ENCODE data around the gene KRTAP2-1. TPM values are rescaled to one million over a fixed set of nuclear protein-coding genes. Genes with fewer than 3 reads are reported as not detected.

The KRTAP2-1 gene
- total and polyA plus RNA-seq, 2 experiments from 2014 or later = not detected

DNA sequence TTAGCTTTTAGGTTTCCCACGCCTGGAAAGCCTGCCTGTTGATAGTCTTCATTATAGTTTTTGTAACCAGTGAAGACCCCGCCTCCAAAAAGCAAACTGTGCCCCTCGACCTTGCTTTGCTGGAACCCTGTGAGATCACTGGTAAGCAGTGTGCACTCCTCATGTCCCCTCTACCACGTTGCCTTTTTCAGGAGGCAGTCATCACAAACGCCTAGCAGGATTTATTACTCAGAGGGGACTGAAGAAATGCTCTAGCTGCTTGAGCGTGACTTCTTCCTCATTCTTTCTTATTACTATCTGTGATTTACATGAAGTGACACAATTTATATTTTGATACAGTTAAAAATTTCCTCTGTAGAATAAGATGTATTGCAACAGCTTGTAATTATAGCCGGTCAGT lies 31.7 kb downstream of the KRTAP2-1 start:
- H3K9me3 Mint-ChIP-seq = no peaks in the 10 kb centered on the region
- no peaks in the 10 kb centered on the region for H3K36me3 Mint-ChIP-seq (ENCODE audit: low read depth)
- Histone ChIP-seq H3K4me2 (no peak overlapping the region), H3K36me3 (ENCODE audit: insufficient read depth) (no peaks in the 10 kb centered on the region), H3K27me3 (ENCODE audit: insufficient read depth) (no peaks in the 10 kb centered on the region), H2AFZ (0 out of 2 replicates have a peak overlapping the region, but pooled peaks have one; percentile 18), H3K4me3 (no peak overlapping the region), H3K27ac (ENCODE audit: low read depth) (no peak overlapping the region), H3F3A (replicated peaks; ENCODE audit: low read depth) (no peaks in the 10 kb centered on the region), H3K4me1 (ENCODE audit: insufficient read depth) (no peaks in the 10 kb centered on the region), H3K79me2 (replicated peaks; ENCODE audit: insufficient read depth) (no peaks in the 10 kb centered on the region), H3K9me2 (ENCODE audit: insufficient read depth) (no peaks in the 10 kb centered on the region; the same call in 1 of the 2 replicates), H4K20me1 (replicated peaks; ENCODE audit: insufficient read depth) (no peaks in the 10 kb centered on the region)
- no peaks in the 10 kb centered on the region for H3K27me3 Mint-ChIP-seq (ENCODE audit: insufficient read depth, low read depth, poor library complexity)
- no peak for TF ChIP-seq NANOG (IDR thresholded peaks at IDR 0.05; ENCODE audit: borderline replicate concordance)
- TF ChIP-seq, protein P1, sequence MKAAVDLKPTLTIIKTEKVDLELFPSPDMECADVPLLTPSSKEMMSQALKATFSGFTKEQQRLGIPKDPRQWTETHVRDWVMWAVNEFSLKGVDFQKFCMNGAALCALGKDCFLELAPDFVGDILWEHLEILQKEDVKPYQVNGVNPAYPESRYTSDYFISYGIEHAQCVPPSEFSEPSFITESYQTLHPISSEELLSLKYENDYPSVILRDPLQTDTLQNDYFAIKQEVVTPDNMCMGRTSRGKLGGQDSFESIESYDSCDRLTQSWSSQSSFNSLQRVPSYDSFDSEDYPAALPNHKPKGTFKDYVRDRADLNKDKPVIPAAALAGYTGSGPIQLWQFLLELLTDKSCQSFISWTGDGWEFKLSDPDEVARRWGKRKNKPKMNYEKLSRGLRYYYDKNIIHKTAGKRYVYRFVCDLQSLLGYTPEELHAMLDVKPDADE (IDR thresholded peaks at IDR 0.05) = no peak
- TF ChIP-seq CREB1 (CRISPR knock-in tag; IDR thresholded peaks at IDR 0.05; ENCODE audit: low read depth) = no peak
- TF ChIP-seq ZNF331 (CRISPR knock-in tag; IDR thresholded peaks at IDR 0.05; ENCODE audit: low read depth) = no peak
- TF ChIP-seq, protein P2, sequence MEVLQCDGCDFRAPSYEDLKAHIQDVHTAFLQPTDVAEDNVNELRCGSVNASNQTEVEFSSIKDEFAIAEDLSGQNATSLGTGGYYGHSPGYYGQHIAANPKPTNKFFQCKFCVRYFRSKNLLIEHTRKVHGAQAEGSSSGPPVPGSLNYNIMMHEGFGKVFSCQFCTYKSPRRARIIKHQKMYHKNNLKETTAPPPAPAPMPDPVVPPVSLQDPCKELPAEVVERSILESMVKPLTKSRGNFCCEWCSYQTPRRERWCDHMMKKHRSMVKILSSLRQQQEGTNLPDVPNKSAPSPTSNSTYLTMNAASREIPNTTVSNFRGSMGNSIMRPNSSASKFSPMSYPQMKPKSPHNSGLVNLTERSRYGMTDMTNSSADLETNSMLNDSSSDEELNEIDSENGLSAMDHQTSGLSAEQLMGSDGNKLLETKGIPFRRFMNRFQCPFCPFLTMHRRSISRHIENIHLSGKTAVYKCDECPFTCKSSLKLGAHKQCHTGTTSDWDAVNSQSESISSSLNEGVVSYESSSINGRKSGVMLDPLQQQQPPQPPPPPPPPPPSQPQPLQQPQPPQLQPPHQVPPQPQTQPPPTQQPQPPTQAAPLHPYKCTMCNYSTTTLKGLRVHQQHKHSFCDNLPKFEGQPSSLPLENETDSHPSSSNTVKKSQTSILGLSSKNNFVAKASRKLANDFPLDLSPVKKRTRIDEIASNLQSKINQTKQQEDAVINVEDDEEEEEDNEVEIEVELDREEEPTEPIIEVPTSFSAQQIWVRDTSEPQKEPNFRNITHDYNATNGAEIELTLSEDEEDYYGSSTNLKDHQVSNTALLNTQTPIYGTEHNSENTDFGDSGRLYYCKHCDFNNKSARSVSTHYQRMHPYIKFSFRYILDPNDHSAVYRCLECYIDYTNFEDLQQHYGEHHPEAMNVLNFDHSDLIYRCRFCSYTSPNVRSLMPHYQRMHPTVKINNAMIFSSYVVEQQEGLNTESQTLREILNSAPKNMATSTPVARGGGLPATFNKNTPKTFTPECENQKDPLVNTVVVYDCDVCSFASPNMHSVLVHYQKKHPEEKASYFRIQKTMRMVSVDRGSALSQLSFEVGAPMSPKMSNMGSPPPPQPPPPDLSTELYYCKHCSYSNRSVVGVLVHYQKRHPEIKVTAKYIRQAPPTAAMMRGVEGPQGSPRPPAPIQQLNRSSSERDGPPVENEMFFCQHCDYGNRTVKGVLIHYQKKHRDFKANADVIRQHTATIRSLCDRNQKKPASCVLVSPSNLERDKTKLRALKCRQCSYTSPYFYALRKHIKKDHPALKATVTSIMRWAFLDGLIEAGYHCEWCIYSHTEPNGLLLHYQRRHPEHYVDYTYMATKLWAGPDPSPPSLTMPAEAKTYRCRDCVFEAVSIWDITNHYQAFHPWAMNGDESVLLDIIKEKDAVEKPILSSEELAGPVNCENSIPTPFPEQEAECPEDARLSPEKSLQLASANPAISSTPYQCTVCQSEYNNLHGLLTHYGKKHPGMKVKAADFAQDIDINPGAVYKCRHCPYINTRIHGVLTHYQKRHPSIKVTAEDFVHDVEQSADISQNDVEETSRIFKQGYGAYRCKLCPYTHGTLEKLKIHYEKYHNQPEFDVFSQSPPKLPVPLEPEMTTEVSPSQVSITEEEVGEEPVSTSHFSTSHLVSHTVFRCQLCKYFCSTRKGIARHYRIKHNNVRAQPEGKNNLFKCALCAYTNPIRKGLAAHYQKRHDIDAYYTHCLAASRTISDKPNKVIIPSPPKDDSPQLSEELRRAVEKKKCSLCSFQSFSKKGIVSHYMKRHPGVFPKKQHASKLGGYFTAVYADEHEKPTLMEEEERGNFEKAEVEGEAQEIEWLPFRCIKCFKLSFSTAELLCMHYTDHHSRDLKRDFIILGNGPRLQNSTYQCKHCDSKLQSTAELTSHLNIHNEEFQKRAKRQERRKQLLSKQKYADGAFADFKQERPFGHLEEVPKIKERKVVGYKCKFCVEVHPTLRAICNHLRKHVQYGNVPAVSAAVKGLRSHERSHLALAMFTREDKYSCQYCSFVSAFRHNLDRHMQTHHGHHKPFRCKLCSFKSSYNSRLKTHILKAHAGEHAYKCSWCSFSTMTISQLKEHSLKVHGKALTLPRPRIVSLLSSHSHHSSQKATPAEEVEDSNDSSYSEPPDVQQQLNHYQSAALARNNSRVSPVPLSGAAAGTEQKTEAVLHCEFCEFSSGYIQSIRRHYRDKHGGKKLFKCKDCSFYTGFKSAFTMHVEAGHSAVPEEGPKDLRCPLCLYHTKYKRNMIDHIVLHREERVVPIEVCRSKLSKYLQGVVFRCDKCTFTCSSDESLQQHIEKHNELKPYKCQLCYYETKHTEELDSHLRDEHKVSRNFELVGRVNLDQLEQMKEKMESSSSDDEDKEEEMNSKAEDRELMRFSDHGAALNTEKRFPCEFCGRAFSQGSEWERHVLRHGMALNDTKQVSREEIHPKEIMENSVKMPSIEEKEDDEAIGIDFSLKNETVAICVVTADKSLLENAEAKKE (CRISPR knock-in tag; IDR thresholded peaks at IDR 0.05) = no peak
- TF ChIP-seq STAT1 (IDR thresholded peaks at IDR 0.05; ENCODE audit: unreplicated experiment) = no peak
- TF ChIP-seq JUNB (IDR thresholded peaks at IDR 0.05; ENCODE audit: unreplicated experiment) = no peak
- TF ChIP-seq POLR2AphosphoS5 (IDR thresholded peaks at IDR 0.05; ENCODE audit: low read depth) = no peak
- TF ChIP-seq EZH2phosphoT487 (IDR thresholded peaks at IDR 0.05; ENCODE audit: unreplicated experiment) = no peak
- TF ChIP-seq, protein P3, sequence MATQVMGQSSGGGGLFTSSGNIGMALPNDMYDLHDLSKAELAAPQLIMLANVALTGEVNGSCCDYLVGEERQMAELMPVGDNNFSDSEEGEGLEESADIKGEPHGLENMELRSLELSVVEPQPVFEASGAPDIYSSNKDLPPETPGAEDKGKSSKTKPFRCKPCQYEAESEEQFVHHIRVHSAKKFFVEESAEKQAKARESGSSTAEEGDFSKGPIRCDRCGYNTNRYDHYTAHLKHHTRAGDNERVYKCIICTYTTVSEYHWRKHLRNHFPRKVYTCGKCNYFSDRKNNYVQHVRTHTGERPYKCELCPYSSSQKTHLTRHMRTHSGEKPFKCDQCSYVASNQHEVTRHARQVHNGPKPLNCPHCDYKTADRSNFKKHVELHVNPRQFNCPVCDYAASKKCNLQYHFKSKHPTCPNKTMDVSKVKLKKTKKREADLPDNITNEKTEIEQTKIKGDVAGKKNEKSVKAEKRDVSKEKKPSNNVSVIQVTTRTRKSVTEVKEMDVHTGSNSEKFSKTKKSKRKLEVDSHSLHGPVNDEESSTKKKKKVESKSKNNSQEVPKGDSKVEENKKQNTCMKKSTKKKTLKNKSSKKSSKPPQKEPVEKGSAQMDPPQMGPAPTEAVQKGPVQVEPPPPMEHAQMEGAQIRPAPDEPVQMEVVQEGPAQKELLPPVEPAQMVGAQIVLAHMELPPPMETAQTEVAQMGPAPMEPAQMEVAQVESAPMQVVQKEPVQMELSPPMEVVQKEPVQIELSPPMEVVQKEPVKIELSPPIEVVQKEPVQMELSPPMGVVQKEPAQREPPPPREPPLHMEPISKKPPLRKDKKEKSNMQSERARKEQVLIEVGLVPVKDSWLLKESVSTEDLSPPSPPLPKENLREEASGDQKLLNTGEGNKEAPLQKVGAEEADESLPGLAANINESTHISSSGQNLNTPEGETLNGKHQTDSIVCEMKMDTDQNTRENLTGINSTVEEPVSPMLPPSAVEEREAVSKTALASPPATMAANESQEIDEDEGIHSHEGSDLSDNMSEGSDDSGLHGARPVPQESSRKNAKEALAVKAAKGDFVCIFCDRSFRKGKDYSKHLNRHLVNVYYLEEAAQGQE (IDR thresholded peaks at IDR 0.05; ENCODE audit: unreplicated experiment) = no peak
- TF ChIP-seq, protein P4, sequence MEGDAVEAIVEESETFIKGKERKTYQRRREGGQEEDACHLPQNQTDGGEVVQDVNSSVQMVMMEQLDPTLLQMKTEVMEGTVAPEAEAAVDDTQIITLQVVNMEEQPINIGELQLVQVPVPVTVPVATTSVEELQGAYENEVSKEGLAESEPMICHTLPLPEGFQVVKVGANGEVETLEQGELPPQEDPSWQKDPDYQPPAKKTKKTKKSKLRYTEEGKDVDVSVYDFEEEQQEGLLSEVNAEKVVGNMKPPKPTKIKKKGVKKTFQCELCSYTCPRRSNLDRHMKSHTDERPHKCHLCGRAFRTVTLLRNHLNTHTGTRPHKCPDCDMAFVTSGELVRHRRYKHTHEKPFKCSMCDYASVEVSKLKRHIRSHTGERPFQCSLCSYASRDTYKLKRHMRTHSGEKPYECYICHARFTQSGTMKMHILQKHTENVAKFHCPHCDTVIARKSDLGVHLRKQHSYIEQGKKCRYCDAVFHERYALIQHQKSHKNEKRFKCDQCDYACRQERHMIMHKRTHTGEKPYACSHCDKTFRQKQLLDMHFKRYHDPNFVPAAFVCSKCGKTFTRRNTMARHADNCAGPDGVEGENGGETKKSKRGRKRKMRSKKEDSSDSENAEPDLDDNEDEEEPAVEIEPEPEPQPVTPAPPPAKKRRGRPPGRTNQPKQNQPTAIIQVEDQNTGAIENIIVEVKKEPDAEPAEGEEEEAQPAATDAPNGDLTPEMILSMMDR (conservative IDR thresholded peaks at IDR 0.05; ENCODE audit: low read depth in 2 of 2) = no peak
- TF ChIP-seq EZH2 (IDR thresholded peaks at IDR 0.05; ENCODE audit: low read depth, unreplicated experiment) = no peak
- no peak for TF ChIP-seq ZNF114 (CRISPR knock-in tag; IDR thresholded peaks at IDR 0.05)
- H3K4me3 Mint-ChIP-seq = no peak overlapping the region
- H3K27ac Mint-ChIP-seq = no peak overlapping the region
- DNase-seq (ENCODE audit: low spot score) = no peak
- H3K4me1 Mint-ChIP-seq = no peaks in the 10 kb centered on the region
- ATAC-seq = no peak

Measured in GM23338 (cell line).